Metanephros (tissue), 1 donor: ENCODE data around the gene TMEM147. TPM values are rescaled to one million over a fixed set of nuclear protein-coding genes. Genes with fewer than 3 reads are reported as not detected.

ENCODE experiments used
- total RNA-seq: library from RNA; depleted of rRNA; stranded (reverse); fragments of >200 nt; gene quantifications from one replicate; pipeline ENCODE4 v1.2.3, GENCODE V29; 2014

TMEM147 gene
- total RNA-seq: 74.1 TPM

DNA sequence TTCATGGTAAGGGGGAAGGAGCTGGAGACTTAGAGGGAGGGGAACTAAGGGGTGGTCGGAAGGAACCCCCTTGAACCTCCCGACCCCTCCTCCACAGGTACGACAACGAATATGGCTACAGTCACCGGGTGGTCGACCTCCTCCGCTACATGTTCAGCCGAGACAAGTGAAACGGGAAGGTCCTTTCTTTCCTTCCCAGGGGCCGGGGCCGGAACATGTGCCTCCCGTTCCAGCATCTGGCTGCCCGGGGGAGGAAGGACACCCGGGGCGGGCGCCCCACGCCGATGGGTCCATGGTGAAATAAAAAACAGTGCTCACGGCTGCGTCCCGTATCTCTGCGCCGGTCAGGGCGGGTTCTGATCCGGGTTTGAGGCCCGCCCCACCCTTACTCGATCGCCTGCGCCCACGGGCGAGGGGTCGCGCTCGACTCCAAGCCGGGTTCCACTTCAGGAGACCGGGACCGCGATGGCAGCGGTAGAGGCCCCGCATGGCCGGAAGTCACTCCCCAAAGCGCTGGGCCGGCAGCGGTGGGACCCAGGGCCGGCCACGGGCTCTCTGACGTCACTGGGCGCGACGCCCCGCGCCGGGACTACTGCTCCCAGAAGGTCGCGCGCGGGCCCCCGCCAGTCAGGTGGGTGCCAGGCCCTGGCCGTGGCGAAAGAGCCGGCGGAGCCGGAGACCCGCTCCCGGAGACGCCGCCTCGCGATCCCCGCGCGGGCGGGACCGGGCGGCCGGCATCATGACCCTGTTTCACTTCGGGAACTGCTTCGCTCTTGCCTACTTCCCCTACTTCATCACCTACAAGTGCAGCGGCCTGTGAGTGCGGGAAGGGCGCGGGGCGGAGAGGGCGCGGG is at the start of gene TMEM147:
TSS of gene TMEM147 (plus strand) at position 626 of the 854 bp plus-strand sequence. CDS start at position 740, 114 bp downstream.

GRCh38 chr19:35513628-35514281 is 31.7 kb upstream of the TMEM147 start, which contains the start of gene DMKN:
DMKN (minus strand) TSS chr19:35513649; CDS start chr19:35513475, 174 bp downstream.

GRCh38 chr19:35528218-35529038 is 17.0 kb upstream of the TMEM147 start, which contains the start of gene SBSN:
SBSN (minus strand) TSS chr19:35528311; CDS start chr19:35528281, 30 bp downstream.

DNA sequence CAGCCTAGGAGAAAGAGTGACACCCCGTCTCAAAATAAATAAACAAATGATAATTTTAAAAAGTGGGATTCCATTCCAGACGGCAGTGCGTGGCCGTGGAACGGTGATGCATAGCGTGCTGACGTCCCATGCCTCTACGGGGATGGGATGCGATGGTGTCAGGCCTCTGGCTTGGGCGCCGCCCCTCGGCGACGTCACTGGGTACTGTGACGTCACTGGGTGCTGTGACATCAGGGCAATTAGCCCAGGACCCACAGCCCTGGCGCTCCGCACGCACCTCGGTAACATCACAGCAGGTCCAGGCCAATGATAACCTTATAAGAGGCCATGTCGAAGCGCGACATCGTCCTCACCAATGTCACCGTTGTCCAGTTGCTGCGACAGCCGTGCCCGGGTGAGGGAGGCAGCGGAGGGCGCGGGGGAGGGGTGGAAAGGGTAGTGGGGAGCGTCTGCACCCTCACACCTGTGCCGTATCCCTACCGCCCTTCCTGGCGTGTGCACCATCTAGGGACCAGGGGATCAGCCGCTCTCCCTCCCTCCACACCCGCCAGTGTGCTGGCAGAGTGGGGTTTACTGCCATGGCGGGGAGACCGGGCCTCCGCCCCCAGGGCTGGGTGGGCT is 12.1 kb upstream of the TMEM147 start, which contains the start of gene GAPDHS:
TSS of gene GAPDHS (plus strand) at position 256 of the 621 bp plus-strand sequence. CDS start at position 328, 72 bp downstream.

GRCh38 chr19:35563207-35563829 is 17.9 kb downstream of the TMEM147 start, which contains the start of gene ATP4A:
ATP4A (minus strand) TSS chr19:35563658; CDS start chr19:35563629, 29 bp downstream.

DNA sequence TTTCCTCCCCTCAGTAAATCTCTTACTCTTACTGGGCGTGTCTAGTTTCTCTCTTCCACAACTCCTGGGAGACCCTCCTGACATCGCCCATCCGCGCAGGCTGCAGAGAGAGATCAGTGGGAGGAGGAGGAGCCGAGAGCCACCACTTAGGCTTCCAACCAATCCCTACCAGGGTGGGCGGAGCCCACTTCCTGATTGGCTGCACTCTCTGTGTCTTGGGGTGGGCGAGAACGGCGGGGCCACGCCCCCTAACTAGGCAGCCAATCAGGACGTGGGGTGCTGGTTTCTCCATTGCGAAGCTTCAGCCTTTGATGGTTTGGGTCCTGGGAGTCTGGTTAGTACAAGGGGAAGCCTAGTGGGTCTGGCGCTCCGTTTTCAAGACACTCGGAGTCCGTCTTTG is 40.4 kb downstream of the TMEM147 start, which contains the start of gene PMIS2:
TSS of gene PMIS2 (plus strand) at position 326 of the 400 bp plus-strand sequence. CDS start 87 bp downstream, outside the sequence.

Other genes starting within 250 kb of the TMEM147 start
- 6.7 TPM for gene CD22, start 216.4 kb upstream of the TMEM147 start, total RNA-seq
- gene FFAR1, start 197.7 kb upstream of the TMEM147 start, total RNA-seq: 0.23 TPM
- 0.76 TPM for gene FFAR3, start 187.2 kb upstream of the TMEM147 start, total RNA-seq
- not detected for gene GPR42, start 174.6 kb upstream of the TMEM147 start, total RNA-seq
- 1.5 TPM for gene FFAR2, start 97.4 kb upstream of the TMEM147 start, total RNA-seq
- gene KRTDAP, start 55.2 kb upstream of the TMEM147 start, total RNA-seq: not detected
- 47.1 TPM for gene DMKN, start 32.0 kb upstream of the TMEM147 start, total RNA-seq
- gene SBSN, start 17.3 kb upstream of the TMEM147 start, total RNA-seq: not detected
- not detected for gene GAPDHS, start 12.2 kb upstream of the TMEM147 start, total RNA-seq
- 0.41 TPM for gene ATP4A, start 18.0 kb downstream of the TMEM147 start, total RNA-seq
- not detected for gene PMIS2, start 40.5 kb downstream of the TMEM147 start, total RNA-seq
- 14.3 TPM for gene HAUS5, start 67.1 kb downstream of the TMEM147 start, total RNA-seq
- 40.6 TPM for gene RBM42, start 83.4 kb downstream of the TMEM147 start, total RNA-seq
- 0.47 TPM for gene ETV2, start 96.1 kb downstream of the TMEM147 start, total RNA-seq
- gene COX6B1, start 102.7 kb downstream of the TMEM147 start, total RNA-seq: 303 TPM
- 20.4 TPM for gene UPK1A, start 120.9 kb downstream of the TMEM147 start, total RNA-seq
- gene ZBTB32, start 158.9 kb downstream of the TMEM147 start, total RNA-seq: not detected
- 28.0 TPM for gene KMT2B, start 172.4 kb downstream of the TMEM147 start, total RNA-seq
- 4.5 TPM for gene IGFLR1, start 196.8 kb downstream of the TMEM147 start, total RNA-seq
- gene U2AF1L4, start 199.8 kb downstream of the TMEM147 start, total RNA-seq: 14.9 TPM
- gene PSENEN, start 200.0 kb downstream of the TMEM147 start, total RNA-seq: 22.9 TPM
- gene LIN37, start 202.9 kb downstream of the TMEM147 start, total RNA-seq: 11.3 TPM
- 51.6 TPM for gene HSPB6, start 211.4 kb downstream of the TMEM147 start, total RNA-seq
- 15.9 TPM for gene PROSER3, start 212.6 kb downstream of the TMEM147 start, total RNA-seq
- 27.4 TPM for gene ARHGAP33, start 229.9 kb downstream of the TMEM147 start, total RNA-seq